ENCODE data around the gene MAGOH. TPM values are rescaled to one million over a fixed set of nuclear protein-coding genes. Genes with fewer than 3 reads are reported as not detected.

The MAGOH gene
- total and polyA plus RNA-seq, 2 of the 13 experiments (the other 11 are each of a cell fraction or from before 2014, with no cell fraction given) = 24.1 to 87.0 TPM

DNA sequence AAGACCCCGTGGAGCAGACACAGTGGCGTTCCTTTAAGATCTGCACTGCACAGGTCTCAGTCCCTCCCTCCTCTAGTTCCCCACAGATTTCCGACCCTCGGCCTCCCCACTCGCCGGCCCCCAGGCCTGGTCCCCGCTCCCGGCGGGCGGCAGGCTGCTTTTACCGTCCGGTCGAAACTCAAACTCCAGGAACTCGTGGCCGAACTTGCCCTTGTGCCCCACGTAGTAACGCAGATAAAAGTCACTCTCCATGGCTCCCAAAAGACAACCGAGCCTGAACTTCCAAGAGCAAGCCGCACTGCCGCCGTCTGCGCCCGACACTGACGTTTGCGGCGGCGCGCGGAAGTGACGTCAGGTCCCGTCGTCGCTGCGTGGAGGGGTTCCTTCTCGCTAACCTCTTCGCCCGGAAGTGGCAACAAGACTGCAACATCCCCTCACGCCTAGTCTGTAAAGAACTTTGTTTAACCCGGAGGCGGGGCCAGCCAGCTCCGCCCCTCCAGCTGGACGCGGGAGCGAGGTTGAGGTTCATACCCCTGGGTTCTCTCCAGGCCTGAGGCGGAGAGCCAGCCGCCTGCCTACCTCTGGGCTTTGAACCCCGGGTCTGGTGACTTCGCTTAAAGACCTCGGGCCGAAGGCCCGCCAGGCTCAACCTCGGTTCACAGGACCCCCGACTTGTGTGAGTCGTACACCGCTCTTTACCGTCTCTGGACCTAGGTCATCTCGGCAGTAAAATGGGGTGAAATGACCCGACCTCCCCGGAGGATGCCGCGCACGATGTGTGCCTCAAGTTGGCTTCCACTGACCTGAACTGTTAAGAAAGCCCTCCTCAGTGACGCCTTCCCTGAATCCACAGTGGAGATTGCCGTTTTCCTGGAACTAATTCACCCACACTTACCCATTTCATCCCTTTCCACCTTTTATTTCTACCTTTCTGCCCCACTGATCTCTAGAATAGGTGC, at the start of gene MAGOH (continued):
- TF ChIP-seq, protein P1, sequence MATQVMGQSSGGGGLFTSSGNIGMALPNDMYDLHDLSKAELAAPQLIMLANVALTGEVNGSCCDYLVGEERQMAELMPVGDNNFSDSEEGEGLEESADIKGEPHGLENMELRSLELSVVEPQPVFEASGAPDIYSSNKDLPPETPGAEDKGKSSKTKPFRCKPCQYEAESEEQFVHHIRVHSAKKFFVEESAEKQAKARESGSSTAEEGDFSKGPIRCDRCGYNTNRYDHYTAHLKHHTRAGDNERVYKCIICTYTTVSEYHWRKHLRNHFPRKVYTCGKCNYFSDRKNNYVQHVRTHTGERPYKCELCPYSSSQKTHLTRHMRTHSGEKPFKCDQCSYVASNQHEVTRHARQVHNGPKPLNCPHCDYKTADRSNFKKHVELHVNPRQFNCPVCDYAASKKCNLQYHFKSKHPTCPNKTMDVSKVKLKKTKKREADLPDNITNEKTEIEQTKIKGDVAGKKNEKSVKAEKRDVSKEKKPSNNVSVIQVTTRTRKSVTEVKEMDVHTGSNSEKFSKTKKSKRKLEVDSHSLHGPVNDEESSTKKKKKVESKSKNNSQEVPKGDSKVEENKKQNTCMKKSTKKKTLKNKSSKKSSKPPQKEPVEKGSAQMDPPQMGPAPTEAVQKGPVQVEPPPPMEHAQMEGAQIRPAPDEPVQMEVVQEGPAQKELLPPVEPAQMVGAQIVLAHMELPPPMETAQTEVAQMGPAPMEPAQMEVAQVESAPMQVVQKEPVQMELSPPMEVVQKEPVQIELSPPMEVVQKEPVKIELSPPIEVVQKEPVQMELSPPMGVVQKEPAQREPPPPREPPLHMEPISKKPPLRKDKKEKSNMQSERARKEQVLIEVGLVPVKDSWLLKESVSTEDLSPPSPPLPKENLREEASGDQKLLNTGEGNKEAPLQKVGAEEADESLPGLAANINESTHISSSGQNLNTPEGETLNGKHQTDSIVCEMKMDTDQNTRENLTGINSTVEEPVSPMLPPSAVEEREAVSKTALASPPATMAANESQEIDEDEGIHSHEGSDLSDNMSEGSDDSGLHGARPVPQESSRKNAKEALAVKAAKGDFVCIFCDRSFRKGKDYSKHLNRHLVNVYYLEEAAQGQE (IDR thresholded peaks at IDR 0.05; ENCODE audit: borderline replicate concordance in 1 of 2, low read depth in 1 of 2, low read length in 2 of 2) = peak in 1 of 2 experiments; percentile 51; a peak in 1 of 4 replicates
- TF ChIP-seq ZNF761 (CRISPR knock-in tag; conservative IDR thresholded peaks at IDR 0.05) (peak; percentile 85; the same call in 1 of the 2 replicates), CREB1 (IDR thresholded peaks at IDR 0.05) (peak; percentile 99), CREB1 (CRISPR knock-in tag; IDR thresholded peaks at IDR 0.05) (peak; percentile 100), ZNF142 (CRISPR knock-in tag; IDR thresholded peaks at IDR 0.05) (no peak), NR2F1 (CRISPR knock-in tag; IDR thresholded peaks at IDR 0.05) (0 out of 4 replicates have a peak, but pooled peaks of 1 of the 2 experiments have one; percentile 10), ZNF362 (CRISPR knock-in tag; IDR thresholded peaks at IDR 0.05; ENCODE audit: borderline replicate concordance) (peak; percentile 41; the same call in 1 of the 2 replicates), ARNT2 (CRISPR knock-in tag; IDR thresholded peaks at IDR 0.05; ENCODE audit: low read depth) (peak; percentile 80; the same call in 1 of the 2 replicates), GATAD2A (CRISPR knock-in tag; IDR thresholded peaks at IDR 0.05) (peak; percentile 42; the same call in 1 of the 2 replicates), ZNF367 (CRISPR knock-in tag; IDR thresholded peaks at IDR 0.05; ENCODE audit: borderline replicate concordance) (0 out of 2 replicates have a peak, but pooled peaks have one; percentile 55), ZNF468 (CRISPR knock-in tag; IDR thresholded peaks at IDR 0.05) (no peak)
- TF ChIP-seq, protein P2, sequence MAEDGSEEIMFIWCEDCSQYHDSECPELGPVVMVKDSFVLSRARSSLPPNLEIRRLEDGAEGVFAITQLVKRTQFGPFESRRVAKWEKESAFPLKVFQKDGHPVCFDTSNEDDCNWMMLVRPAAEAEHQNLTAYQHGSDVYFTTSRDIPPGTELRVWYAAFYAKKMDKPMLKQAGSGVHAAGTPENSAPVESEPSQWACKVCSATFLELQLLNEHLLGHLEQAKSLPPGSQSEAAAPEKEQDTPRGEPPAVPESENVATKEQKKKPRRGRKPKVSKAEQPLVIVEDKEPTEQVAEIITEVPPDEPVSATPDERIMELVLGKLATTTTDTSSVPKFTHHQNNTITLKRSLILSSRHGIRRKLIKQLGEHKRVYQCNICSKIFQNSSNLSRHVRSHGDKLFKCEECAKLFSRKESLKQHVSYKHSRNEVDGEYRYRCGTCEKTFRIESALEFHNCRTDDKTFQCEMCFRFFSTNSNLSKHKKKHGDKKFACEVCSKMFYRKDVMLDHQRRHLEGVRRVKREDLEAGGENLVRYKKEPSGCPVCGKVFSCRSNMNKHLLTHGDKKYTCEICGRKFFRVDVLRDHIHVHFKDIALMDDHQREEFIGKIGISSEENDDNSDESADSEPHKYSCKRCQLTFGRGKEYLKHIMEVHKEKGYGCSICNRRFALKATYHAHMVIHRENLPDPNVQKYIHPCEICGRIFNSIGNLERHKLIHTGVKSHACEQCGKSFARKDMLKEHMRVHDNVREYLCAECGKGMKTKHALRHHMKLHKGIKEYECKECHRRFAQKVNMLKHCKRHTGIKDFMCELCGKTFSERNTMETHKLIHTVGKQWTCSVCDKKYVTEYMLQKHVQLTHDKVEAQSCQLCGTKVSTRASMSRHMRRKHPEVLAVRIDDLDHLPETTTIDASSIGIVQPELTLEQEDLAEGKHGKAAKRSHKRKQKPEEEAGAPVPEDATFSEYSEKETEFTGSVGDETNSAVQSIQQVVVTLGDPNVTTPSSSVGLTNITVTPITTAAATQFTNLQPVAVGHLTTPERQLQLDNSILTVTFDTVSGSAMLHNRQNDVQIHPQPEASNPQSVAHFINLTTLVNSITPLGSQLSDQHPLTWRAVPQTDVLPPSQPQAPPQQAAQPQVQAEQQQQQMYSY (CRISPR knock-in tag; IDR thresholded peaks at IDR 0.05) = no peak

Data from HepG2 (cell line).